Measurements from ENCODE around the gene RXRA. TPM values are rescaled to one million over a fixed set of nuclear protein-coding genes. Genes with fewer than 3 reads are reported as not detected.

The RXRA gene
- total and polyA plus RNA-seq, 2 of the 13 experiments (the other 11 are each of a cell fraction or from before 2014, with no cell fraction given): 18.9 to 29.2 TPM

DNA sequence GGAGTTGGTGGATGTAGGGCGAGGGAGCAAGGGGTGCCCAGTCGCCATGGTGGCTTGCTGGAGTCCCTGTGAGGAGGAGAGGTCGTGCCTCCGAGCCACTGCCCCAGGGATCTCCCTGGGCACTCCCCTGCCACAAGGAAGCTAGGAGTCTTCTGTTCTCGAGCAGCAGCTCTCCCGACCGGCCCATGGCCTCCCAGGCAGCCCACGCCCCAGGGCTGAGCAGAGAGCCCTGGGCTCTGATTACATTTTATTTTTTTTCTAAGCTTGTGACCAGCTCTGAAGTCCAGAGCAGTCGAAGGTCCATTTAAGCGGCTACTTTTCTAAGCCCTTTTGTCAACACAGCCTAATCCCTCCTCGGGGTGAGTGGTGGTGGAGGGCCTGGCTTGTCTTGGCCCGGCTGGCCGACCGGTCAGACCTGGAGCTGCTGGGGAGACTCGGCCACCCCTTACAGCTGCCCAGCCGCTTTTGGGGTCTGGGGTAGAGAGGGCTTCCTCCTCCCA is 2.1 kb downstream of the RXRA start (continued):
- TF ChIP-seq ZBTB39 (CRISPR knock-in tag; IDR thresholded peaks at IDR 0.05) (no peak), ZNF546 (CRISPR knock-in tag; conservative IDR thresholded peaks at IDR 0.05) (no peak), JDP2 (CRISPR knock-in tag; IDR thresholded peaks at IDR 0.05; ENCODE audit: borderline replicate concordance) (no peak; the same call in 1 of the 2 replicates), GLI4 (CRISPR knock-in tag; IDR thresholded peaks at IDR 0.05; ENCODE audit: borderline replicate concordance) (no peak), ZNF792 (CRISPR knock-in tag; IDR thresholded peaks at IDR 0.05) (0 out of 2 replicates have a peak, but pooled peaks have one; percentile 24), FOXA1 (IDR thresholded peaks at IDR 0.05) (peak; percentile 41; the same call in 1 of the 2 replicates), FOXA1 (CRISPR knock-in tag; IDR thresholded peaks at IDR 0.05) (peak; percentile 94), MXI1 (IDR thresholded peaks at IDR 0.05; ENCODE audit: borderline replicate concordance, low read depth, low read length) (peak; percentile 45; the same call in 1 of the 3 replicates), XRCC5 (optimal IDR thresholded peaks at IDR 0.05; ENCODE audit: low read length) (no peak), DNMT1 (CRISPR knock-in tag; IDR thresholded peaks at IDR 0.05) (no peak), XBP1 (CRISPR knock-in tag; IDR thresholded peaks at IDR 0.05) (no peak), RNF2 (conservative IDR thresholded peaks at IDR 0.05; ENCODE audit: low read depth) (no peak; the same call in 1 of the 2 replicates), NCOA1 (CRISPR knock-in tag; IDR thresholded peaks at IDR 0.05) (no peak), MBD4 (IDR thresholded peaks at IDR 0.05; ENCODE audit: borderline replicate concordance, low read length) (no peak), DDIT3 (CRISPR knock-in tag; IDR thresholded peaks at IDR 0.05) (no peak), ZNF431 (CRISPR knock-in tag; IDR thresholded peaks at IDR 0.05; ENCODE audit: borderline replicate concordance, low read depth) (no peak), ZNF570 (CRISPR knock-in tag; IDR thresholded peaks at IDR 0.05; ENCODE audit: borderline replicate concordance) (no peak), ATF7-NPFF (CRISPR knock-in tag; IDR thresholded peaks at IDR 0.05; ENCODE audit: low read depth) (no peak), EHMT2 (IDR thresholded peaks at IDR 0.05; ENCODE audit: borderline replicate concordance, low read depth, low read length) (no peak)
- TF ChIP-seq, protein P1, sequence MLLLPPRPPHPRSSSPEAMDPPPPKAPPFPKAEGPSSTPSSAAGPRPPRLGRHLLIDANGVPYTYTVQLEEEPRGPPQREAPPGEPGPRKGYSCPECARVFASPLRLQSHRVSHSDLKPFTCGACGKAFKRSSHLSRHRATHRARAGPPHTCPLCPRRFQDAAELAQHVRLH (CRISPR knock-in tag; IDR thresholded peaks at IDR 0.05; ENCODE audit: borderline replicate concordance, low read depth): peak; percentile 31; the same call in 1 of the 2 replicates
- TF ChIP-seq, protein P2, sequence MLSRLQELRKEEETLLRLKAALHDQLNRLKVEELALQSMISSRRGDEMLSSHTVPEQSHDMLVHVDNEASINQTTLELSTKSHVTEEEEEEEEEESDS (CRISPR knock-in tag; IDR thresholded peaks at IDR 0.05; ENCODE audit: borderline replicate concordance): no peak
- TF ChIP-seq, protein P3, sequence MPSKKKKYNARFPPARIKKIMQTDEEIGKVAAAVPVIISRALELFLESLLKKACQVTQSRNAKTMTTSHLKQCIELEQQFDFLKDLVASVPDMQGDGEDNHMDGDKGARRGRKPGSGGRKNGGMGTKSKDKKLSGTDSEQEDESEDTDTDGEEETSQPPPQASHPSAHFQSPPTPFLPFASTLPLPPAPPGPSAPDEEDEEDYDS (CRISPR knock-in tag; IDR thresholded peaks at IDR 0.05): peak; percentile 79
- TF ChIP-seq, protein P4, sequence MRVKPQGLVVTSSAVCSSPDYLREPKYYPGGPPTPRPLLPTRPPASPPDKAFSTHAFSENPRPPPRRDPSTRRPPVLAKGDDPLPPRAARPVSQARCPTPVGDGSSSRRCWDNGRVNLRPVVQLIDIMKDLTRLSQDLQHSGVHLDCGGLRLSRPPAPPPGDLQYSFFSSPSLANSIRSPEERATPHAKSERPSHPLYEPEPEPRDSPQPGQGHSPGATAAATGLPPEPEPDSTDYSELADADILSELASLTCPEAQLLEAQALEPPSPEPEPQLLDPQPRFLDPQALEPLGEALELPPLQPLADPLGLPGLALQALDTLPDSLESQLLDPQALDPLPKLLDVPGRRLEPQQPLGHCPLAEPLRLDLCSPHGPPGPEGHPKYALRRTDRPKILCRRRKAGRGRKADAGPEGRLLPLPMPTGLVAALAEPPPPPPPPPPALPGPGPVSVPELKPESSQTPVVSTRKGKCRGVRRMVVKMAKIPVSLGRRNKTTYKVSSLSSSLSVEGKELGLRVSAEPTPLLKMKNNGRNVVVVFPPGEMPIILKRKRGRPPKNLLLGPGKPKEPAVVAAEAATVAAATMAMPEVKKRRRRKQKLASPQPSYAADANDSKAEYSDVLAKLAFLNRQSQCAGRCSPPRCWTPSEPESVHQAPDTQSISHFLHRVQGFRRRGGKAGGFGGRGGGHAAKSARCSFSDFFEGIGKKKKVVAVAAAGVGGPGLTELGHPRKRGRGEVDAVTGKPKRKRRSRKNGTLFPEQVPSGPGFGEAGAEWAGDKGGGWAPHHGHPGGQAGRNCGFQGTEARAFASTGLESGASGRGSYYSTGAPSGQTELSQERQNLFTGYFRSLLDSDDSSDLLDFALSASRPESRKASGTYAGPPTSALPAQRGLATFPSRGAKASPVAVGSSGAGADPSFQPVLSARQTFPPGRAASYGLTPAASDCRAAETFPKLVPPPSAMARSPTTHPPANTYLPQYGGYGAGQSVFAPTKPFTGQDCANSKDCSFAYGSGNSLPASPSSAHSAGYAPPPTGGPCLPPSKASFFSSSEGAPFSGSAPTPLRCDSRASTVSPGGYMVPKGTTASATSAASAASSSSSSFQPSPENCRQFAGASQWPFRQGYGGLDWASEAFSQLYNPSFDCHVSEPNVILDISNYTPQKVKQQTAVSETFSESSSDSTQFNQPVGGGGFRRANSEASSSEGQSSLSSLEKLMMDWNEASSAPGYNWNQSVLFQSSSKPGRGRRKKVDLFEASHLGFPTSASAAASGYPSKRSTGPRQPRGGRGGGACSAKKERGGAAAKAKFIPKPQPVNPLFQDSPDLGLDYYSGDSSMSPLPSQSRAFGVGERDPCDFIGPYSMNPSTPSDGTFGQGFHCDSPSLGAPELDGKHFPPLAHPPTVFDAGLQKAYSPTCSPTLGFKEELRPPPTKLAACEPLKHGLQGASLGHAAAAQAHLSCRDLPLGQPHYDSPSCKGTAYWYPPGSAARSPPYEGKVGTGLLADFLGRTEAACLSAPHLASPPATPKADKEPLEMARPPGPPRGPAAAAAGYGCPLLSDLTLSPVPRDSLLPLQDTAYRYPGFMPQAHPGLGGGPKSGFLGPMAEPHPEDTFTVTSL (CRISPR knock-in tag; IDR thresholded peaks at IDR 0.05; ENCODE audit: borderline replicate concordance): peak; percentile 51; the same call in 1 of the 2 replicates
